Measurements from ENCODE around the gene OR56A5. TPM values are rescaled to one million over a fixed set of nuclear protein-coding genes. Genes with fewer than 3 reads are reported as not detected.

The OR56A5 gene
- polyA plus RNA-seq, 1 experiment: not detected

DNA sequence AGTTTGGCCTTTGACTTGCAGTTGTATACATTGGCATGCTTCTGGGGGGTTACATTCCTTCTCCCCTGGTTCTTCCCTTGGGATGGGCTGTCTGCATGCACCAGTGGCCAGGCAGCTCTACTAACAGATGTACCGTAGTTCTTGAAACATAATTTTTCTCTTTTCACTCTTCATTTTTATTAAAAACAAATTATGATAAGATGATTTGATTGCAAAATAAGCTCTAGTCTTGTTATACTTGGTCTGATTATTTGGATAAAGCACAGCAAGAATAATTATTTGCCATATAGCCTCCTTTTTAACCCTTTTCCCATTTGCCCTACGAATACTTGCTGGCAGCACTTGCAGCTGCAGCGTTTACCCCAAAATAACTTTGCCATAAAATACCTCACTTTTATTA, 12.7 kb downstream of the OR56A5 start:
- Histone ChIP-seq H3K4me3 (ENCODE audit: low read depth, low read length) (no peak overlapping the region), H3K27ac (ENCODE audit: low read depth, low read length) (no peak overlapping the region), H3K9me3 (ENCODE audit: control insufficient read depth, insufficient read depth, low read length) (peaks cover 9% of the 10 kb centered on the region), H3K27me3 (ENCODE audit: control insufficient read depth, insufficient read depth, low read length) (no peaks in the 10 kb centered on the region)
- POLR2A ChIA-PET: no interaction called here
- CTCF ChIA-PET: no interaction called here
- DNase-seq (ENCODE audit: low read depth, low spot score): no peak
- TF ChIP-seq, protein P1, sequence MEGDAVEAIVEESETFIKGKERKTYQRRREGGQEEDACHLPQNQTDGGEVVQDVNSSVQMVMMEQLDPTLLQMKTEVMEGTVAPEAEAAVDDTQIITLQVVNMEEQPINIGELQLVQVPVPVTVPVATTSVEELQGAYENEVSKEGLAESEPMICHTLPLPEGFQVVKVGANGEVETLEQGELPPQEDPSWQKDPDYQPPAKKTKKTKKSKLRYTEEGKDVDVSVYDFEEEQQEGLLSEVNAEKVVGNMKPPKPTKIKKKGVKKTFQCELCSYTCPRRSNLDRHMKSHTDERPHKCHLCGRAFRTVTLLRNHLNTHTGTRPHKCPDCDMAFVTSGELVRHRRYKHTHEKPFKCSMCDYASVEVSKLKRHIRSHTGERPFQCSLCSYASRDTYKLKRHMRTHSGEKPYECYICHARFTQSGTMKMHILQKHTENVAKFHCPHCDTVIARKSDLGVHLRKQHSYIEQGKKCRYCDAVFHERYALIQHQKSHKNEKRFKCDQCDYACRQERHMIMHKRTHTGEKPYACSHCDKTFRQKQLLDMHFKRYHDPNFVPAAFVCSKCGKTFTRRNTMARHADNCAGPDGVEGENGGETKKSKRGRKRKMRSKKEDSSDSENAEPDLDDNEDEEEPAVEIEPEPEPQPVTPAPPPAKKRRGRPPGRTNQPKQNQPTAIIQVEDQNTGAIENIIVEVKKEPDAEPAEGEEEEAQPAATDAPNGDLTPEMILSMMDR (IDR thresholded peaks at IDR 0.05; ENCODE audit: low read depth, low read length): no peak

DNA sequence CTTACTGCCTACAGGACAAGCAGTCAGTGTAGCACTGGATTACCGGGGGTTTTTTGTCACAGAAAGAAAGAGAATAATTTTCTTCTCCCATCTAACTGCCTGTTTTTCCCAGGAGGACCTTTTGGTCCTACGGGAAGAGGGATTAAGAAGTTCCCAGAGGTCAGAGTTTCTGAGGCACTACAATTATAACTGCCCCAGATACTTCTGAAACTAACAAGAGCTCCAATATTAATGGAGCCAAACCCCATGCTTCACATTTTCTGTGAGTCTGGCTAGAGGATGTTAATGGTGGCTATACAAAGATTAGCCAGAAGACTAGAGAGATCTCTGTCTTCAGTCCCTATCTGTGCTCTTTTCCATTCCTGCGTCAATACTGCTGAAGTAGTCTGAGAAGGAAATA, 26.3 kb downstream of the OR56A5 start, which contains the start of gene OR56A3:
OR56A3 (plus strand) TSS at position 301 of the 400 bp plus-strand sequence. CDS start 5,096 bp downstream, outside the sequence.
- DNase-seq (ENCODE audit: low read depth, low spot score): no peak
- TF ChIP-seq, protein P1 (IDR thresholded peaks at IDR 0.05; ENCODE audit: low read depth, low read length): no peak
- H3K27me3 ChIP-seq (ENCODE audit: control insufficient read depth, insufficient read depth, low read length): no peaks in the 10 kb centered on the region
- CTCF ChIA-PET: no interaction called here
- H3K27ac ChIP-seq (ENCODE audit: low read depth, low read length): no peak within 1 kb of the TSS
- peaks cover 26% of the 10 kb centered on the region for H3K9me3 ChIP-seq (ENCODE audit: control insufficient read depth, insufficient read depth, low read length)
- POLR2A ChIA-PET: no interaction called here
- no peak within 1 kb of the TSS for H3K4me3 ChIP-seq (ENCODE audit: low read depth, low read length)

DNA sequence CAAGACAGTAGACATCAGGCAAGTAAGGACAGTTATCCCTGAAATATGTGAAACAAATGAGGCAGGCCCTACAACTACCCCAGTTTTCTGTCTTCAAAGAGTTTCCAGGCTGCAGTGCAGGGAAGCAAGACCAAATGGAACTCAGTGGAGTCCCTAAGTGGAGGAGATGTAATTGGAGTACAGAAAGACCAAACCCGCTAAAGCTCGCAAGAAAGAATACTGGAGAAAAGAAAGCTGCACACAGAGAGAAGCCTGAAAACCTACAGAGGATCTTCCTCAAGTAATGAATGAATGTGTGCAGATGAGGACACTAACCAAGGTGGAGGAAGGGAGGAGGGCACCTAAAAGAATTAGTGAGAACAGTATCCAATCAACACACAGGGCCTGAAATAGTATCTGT, 27.5 kb downstream of the OR56A5 start:
- no peak overlapping the region for H3K27ac ChIP-seq (ENCODE audit: low read depth, low read length)
- TF ChIP-seq, protein P1 (IDR thresholded peaks at IDR 0.05; ENCODE audit: low read depth, low read length): no peak
- CTCF ChIA-PET: no interaction called here
- no peak overlapping the region for H3K4me3 ChIP-seq (ENCODE audit: low read depth, low read length)
- no peaks in the 10 kb centered on the region for H3K27me3 ChIP-seq (ENCODE audit: control insufficient read depth, insufficient read depth, low read length)
- POLR2A ChIA-PET: no interaction called here
- H3K9me3 ChIP-seq (ENCODE audit: control insufficient read depth, insufficient read depth, low read length): peaks cover 32% of the 10 kb centered on the region
- DNase-seq (ENCODE audit: low read depth, low spot score): no peak

DNA sequence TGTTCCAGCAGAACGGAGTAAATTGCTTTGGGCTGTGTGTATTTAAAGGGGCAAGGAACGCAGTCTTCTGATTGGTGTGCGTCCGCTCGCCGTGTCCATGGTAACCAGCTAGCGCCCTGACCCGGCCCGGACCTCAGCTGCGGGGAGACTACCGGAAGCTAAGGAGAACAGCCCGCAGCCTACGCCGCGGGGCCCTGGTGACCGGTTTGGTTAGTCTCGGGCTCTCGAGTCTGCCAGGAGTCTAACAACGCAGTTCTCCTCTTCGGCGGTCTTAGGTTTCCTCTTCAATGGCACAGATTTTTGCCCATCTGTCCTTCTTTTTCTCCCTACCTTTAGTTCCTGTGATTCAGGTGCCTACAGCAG, 29.7 kb downstream of the OR56A5 start:
- CTCF ChIA-PET: no interaction called here

DNA sequence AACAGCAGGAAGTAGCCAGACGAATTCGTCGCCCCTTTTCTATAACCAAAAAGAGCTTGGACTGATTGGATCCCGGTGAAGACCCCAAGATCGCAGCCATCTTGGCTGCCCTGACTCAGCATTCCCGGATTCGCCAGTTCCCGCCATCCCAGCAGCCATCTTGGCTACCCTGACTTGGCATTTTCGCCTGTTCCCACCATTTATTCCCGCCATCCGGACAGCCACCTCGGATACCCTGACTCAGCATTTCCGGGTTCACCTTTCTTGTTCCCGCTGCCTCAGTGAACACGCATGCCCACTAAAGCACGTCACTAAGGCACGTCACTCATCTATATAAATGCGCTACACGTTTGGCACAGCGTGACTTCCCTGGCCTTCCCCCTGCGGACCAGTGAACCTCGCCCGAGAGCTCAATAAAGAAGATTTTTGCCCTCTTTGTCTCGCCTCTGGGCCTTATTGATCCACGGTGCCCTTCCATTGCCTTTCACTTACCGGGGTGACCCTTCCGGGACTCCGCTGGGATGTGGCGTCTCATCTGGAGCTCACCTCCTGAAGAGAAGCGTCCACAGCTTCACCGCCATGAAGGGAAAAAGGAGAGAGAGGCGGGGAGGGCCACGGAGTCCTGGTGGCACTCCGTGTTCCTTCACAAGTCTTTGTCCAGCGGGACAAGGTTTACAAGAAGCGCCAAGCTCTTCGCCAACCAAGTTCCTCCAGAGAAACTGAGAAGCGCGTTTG, 30.3 kb downstream of the OR56A5 start:
- ChIA-PET POLR2A (no interaction called here), CTCF (no interaction called here)
- Histone ChIP-seq H3K27ac (ENCODE audit: low read depth, low read length) (no peak overlapping the region), H3K9me3 (ENCODE audit: control insufficient read depth, insufficient read depth, low read length) (peaks cover 44% of the 10 kb centered on the region), H3K27me3 (ENCODE audit: control insufficient read depth, insufficient read depth, low read length) (no peaks in the 10 kb centered on the region), H3K4me3 (ENCODE audit: low read depth, low read length) (no peak overlapping the region)
- TF ChIP-seq, protein P1 (IDR thresholded peaks at IDR 0.05; ENCODE audit: low read depth, low read length): no peak
- DNase-seq (ENCODE audit: low read depth, low spot score): no peak

More for the DNA sequence above, 29.7 kb downstream of the OR56A5 start:
- H3K27me3 ChIP-seq (ENCODE audit: control insufficient read depth, insufficient read depth, low read length): no peaks in the 10 kb centered on the region
- TF ChIP-seq, protein P1 (IDR thresholded peaks at IDR 0.05; ENCODE audit: low read depth, low read length): no peak
- no peak overlapping the region for H3K4me3 ChIP-seq (ENCODE audit: low read depth, low read length)
- POLR2A ChIA-PET: no interaction called here
- H3K9me3 ChIP-seq (ENCODE audit: control insufficient read depth, insufficient read depth, low read length): peaks cover 39% of the 10 kb centered on the region
- no peak overlapping the region for H3K27ac ChIP-seq (ENCODE audit: low read depth, low read length)
- no peak for DNase-seq (ENCODE audit: low read depth, low spot score)

Measured in AG04450 (cell line).